Esophagus squamous epithelium (tissue), 5 donors: ENCODE measurements around the gene SCARB1. TPM values are rescaled to one million over a fixed set of nuclear protein-coding genes. Genes with fewer than 3 reads are reported as not detected.

Experiments used
- DNase-seq: peaks from one replicate; lab custom pipeline; 2025; lab: John Stamatoyannopoulos, UW
- H3K27ac ChIP-seq, 4 donors: fragments of 200-600 bp; sonication (generic); one replicate each; pipeline ENCODE4 v1.5.1; 2016 to 2019; ENCODE audit warnings: mild to moderate bottlenecking in 1 of 4
- H3K27me3 ChIP-seq, 4 donors: fragments of 200-600 bp; sonication (generic); 1 replicate in 3 of 4; 2 replicates in 1 of 4; pipeline versions ENCODE4 v1.5.1 to v1.6.0; 2017 to 2021; ENCODE audit warnings: antibody characterized with exemption in 1 of 4
- H3K36me3 ChIP-seq, 3 donors: fragments of 200-600 bp; sonication (generic); one replicate each; pipeline ENCODE4 v1.5.1; 2016 to 2019
- H3K4me1 ChIP-seq, 3 donors: fragments of 200-600 bp; sonication (generic); one replicate each; pipeline ENCODE4 v1.5.1; 2017 to 2019
- H3K4me3 ChIP-seq, 4 donors: fragments of 200-600 bp; sonication (generic); 1 replicate in 3 of 4; 2 replicates in 1 of 4; pipeline ENCODE4 v1.5.1; 2016 to 2019; ENCODE audit warnings: mild to moderate bottlenecking in 2 of 4, moderate library complexity in 1 of 4
- H3K9me3 ChIP-seq, 3 donors: fragments of 200-600 bp; sonication (generic); one replicate each; pipeline ENCODE4 v1.5.1; 2016 to 2019
- CTCF ChIP-seq, 6 experiments: fragments of 450-650 bp in 4 of 6; fragments of 200-600 bp in 2 of 6; sonication (generic) in 2 of 6; IDR thresholded peaks; one replicate each; pipeline ENCODE4 v1.5.1; 2016 to 2019; ENCODE audit warnings: antibody characterized with exemption in 6 of 6, mild to moderate bottlenecking in 4 of 6, moderate library complexity in 4 of 6
- POLR2A ChIP-seq, 4 donors: fragments of 450-650 bp; IDR thresholded peaks; one replicate each; pipeline ENCODE4 v1.6.1; 2017; ENCODE audit warnings: antibody characterized with exemption in 4 of 4, mild to moderate bottlenecking in 4 of 4, moderate library complexity in 3 of 4
- WGBS, 2 donors: methylation state at CpG; one replicate each; pipeline ENCODE4 v1.1.5; 2018; 5-methylcytosine and 5-hydroxymethylcytosine counted together
- intact Hi-C: fragments of 100-400 bp; cut with DNase I; formaldehyde crosslinking; loops from one replicate; pipeline ENCODE4 v1.15.0; 2022
- total RNA-seq, 4 donors: library from RNA; depleted of rRNA; stranded (reverse); fragments of >200 nt; gene quantifications; one replicate each; pipeline ENCODE4 v1.1.0, GENCODE V29; 2016
- donor health status: DM: yes; HTN: yes; CAD: no.

The SCARB1 gene
- total RNA-seq, 4 donors from 2014 or later: 7.1 to 9.5 (median 8.8) TPM

- H3K4me3 ChIP-seq: no peak overlapping the region
- H3K27me3 ChIP-seq: no peaks in the 10 kb centered on the region
- H3K36me3 ChIP-seq: peaks cover 0 to 28% (median 0%) of the 10 kb centered on the region in 3 donors
- no peak for DNase-seq
- no peak overlapping the region for H3K27ac ChIP-seq
- H3K9me3 ChIP-seq: no peaks in the 10 kb centered on the region
- 94 to 100% methylated on average over 2 of the region's 2 CpGs for WGBS, 2 donors
- peaks cover 0 to 23% (median 0%) of the 10 kb centered on the region in 3 donors for H3K4me1 ChIP-seq
- TF ChIP-seq CTCF (IDR thresholded peaks at IDR 0.05): no peak
- TF ChIP-seq POLR2A (IDR thresholded peaks at IDR 0.05): no peak
- intact Hi-C loops: no loop called here
Observed at GRCh38 chr12:124782132-124782531, 81.5 kb downstream of the SCARB1 start.

GRCh38 chr12:124780752-124781685 lies 82.6 kb downstream of the SCARB1 start:
- no peaks in the 10 kb centered on the region for H3K27me3 ChIP-seq
- H3K36me3 ChIP-seq: peaks cover 0 to 24% (median 0%) of the 10 kb centered on the region in 3 donors
- 54 to 87% methylated on average over 4 to 9 of the region's 16 CpGs for WGBS, 2 donors
- no peak overlapping the region for H3K4me3 ChIP-seq
- no peak for TF ChIP-seq CTCF (IDR thresholded peaks at IDR 0.05)
- no peak for TF ChIP-seq POLR2A (IDR thresholded peaks at IDR 0.05)
- intact Hi-C loops: no loop called here
- DNase-seq: no peak
- no peak overlapping the region for H3K27ac ChIP-seq
- no peaks in the 10 kb centered on the region for H3K9me3 ChIP-seq
- H3K4me1 ChIP-seq: peaks cover 0 to 13% (median 0%) of the 10 kb centered on the region in 3 donors

GRCh38 chr12:124780336-124780735 lies 83.3 kb downstream of the SCARB1 start:
- 83% methylated on average over 1 of the region's 3 CpGs; no CpG with 5 or more reads in 1 of the 2 donors for WGBS, 2 donors
- no peaks in the 10 kb centered on the region for H3K27me3 ChIP-seq
- TF ChIP-seq CTCF (IDR thresholded peaks at IDR 0.05) (no peak), POLR2A (IDR thresholded peaks at IDR 0.05) (no peak)
- no peak overlapping the region for H3K4me3 ChIP-seq
- DNase-seq: no peak
- H3K9me3 ChIP-seq: no peaks in the 10 kb centered on the region
- H3K4me1 ChIP-seq: peaks cover 0 to 15% (median 3%) of the 10 kb centered on the region in 3 donors
- H3K36me3 ChIP-seq: peaks cover 0 to 19% (median 0%) of the 10 kb centered on the region in 3 donors
- intact Hi-C loops: no loop called here
- no peak overlapping the region for H3K27ac ChIP-seq

GRCh38 chr12:124779161-124780141 lies 84.2 kb downstream of the SCARB1 start:
- Histone ChIP-seq H3K4me3 (no peak overlapping the region), H3K27ac (no peak overlapping the region), H3K36me3 (peaks cover 0 to 10% (median 0%) of the 10 kb centered on the region in 3 donors), H3K4me1 (peaks cover 2 to 24% (median 12%) of the 10 kb centered on the region in 3 donors), H3K27me3 (no peaks in the 10 kb centered on the region), H3K9me3 (no peaks in the 10 kb centered on the region)
- 76 to 83% methylated on average over 16 to 22 of the region's 27 CpGs for WGBS, 2 donors
- TF ChIP-seq POLR2A (IDR thresholded peaks at IDR 0.05) (no peak), CTCF (IDR thresholded peaks at IDR 0.05) (no peak)
- intact Hi-C loops: loop anchor here (10.0 kb wide), 1 partner anchor 115 kb away; no protein-coding TSS in a partner anchor
- no peak for DNase-seq
